A549 (cell line): ENCODE data around the gene CD2. TPM values are rescaled to one million over a fixed set of nuclear protein-coding genes. Genes with fewer than 3 reads are reported as not detected.
"Not testable (repeated sequence)": the region's sequence is repeated elsewhere in the genome, so short reads cannot be mapped to it uniquely, and the experiment has no call there.

Experiments
- ATAC-seq, 2 experiments: fragments of 200-7000 bp in 1 of 2; fragments of >200 bp in 1 of 2; cut with Nextera tagmentation in 1 of 2; cut with Tn5 transposase in 1 of 2; 3 replicates each; pipeline versions ENCODE4 v1.8.0 to v1.9.1; 2018 to 2020; ENCODE audit warnings: mild to moderate bottlenecking in 1 of 2, moderate library complexity in 1 of 2
- CTCF ChIA-PET: fragments of 300-600 bp; sonication (Branson Sonifier 250); formaldehyde crosslinking; extraction: SDS; loops from one replicate; lab custom pipeline; 2021; ENCODE audit warnings: antibody characterized with exemption, inconsistent platforms; lab: Yijun Ruan, JAX
- POLR2A ChIA-PET: fragments of 350-600 bp; formaldehyde crosslinking; extraction: SDS; loops from one replicate; lab custom pipeline; 2021; ENCODE audit warnings: antibody characterized with exemption, inconsistent platforms; lab: Yijun Ruan, JAX
- DNase-seq, 2 experiments: peaks; one replicate each; pipeline versions ENCODE4 v3.0.0 to v3.0.0-alpha.2; 2011 to 2016; ENCODE audit warnings: low read depth in 1 of 2, low spot score in 1 of 2
- FAIRE-seq: peaks from 2 replicates; lab custom pipeline; 2011; peaks lifted over from hg19 to GRCh38; lab: Jason Lieb, UNC
- H3K27ac ChIP-seq, 2 experiments: fragments of >200 bp; sonication (Bioruptor Twin); formaldehyde crosslinking; 3 replicates each; pipeline ENCODE4 v1.5.1; 2016 to 2017
- H3K4me1 ChIP-seq: fragments of >200 bp; sonication (Bioruptor Twin); formaldehyde crosslinking; 3 replicates; pipeline ENCODE4 v1.6.1; 2016
- H3K4me2 ChIP-seq: fragments of >200 bp; sonication (Bioruptor Twin); formaldehyde crosslinking; 3 replicates; pipeline ENCODE4 v1.6.1; 2016
- H3K4me3 ChIP-seq: fragments of >200 bp; sonication (Bioruptor Twin); formaldehyde crosslinking; 3 replicates; pipeline ENCODE4 v1.5.1; 2016
- H3K9me3 ChIP-seq: fragments of >200 bp; sonication (Bioruptor Twin); formaldehyde crosslinking; 3 replicates; pipeline ENCODE4 v1.6.1; 2016
- EHMT2 ChIP-seq: fragments of 200-600 bp; sonication (generic); IDR thresholded peaks from 2 replicates; pipeline ENCODE4 v1.6.1; 2016; ENCODE audit warnings: antibody characterized with exemption, low read depth, mild to moderate bottlenecking, moderate library complexity
- FOSB ChIP-seq: fragments of 250-450 bp; sonication (Bioruptor Pico); IDR thresholded peaks from 2 replicates; pipeline ENCODE4 v1.5.0; 2020; ENCODE audit warnings: mild to moderate bottlenecking, moderate library complexity
- JUN ChIP-seq, 2 experiments: fragments of >200 bp; sonication (Bioruptor Twin); formaldehyde crosslinking; IDR thresholded peaks; 2 replicates in 1 of 2; 3 replicates in 1 of 2; pipeline ENCODE4 v1.6.1; 2016 to 2017
- JUNB ChIP-seq: fragments of >200 bp; sonication (Bioruptor Twin); formaldehyde crosslinking; IDR thresholded peaks from 2 replicates; pipeline ENCODE4 v1.6.1; 2016
- MAZ ChIP-seq: fragments of 150-350 bp; IDR thresholded peaks from 2 replicates; pipeline ENCODE4 v1.6.1; 2014; ENCODE audit warnings: antibody characterized with exemption, low read depth, low read length, borderline replicate concordance
- MYC ChIP-seq: IDR thresholded peaks from 2 replicates; pipeline ENCODE4 v1.6.1; 2012; ENCODE audit warnings: mild to moderate bottlenecking, inconsistent platforms, low read length, improper control_type of control experiment, borderline replicate concordance
- NR3C1 ChIP-seq: fragments of >200 bp; sonication (Bioruptor Twin); formaldehyde crosslinking; IDR thresholded peaks from 3 replicates; pipeline ENCODE4 v1.6.1; 2017
- POLR2A ChIP-seq: IDR thresholded peaks from 2 replicates; pipeline ENCODE4 v1.6.1; 2012; ENCODE audit warnings: mild to moderate bottlenecking, low read length
- REST ChIP-seq: fragments of 200-600 bp; sonication (generic); IDR thresholded peaks from 2 replicates; pipeline ENCODE4 v1.6.1; 2016; ENCODE audit warnings: antibody characterized with exemption, mild to moderate bottlenecking, moderate library complexity
- RFX5 ChIP-seq: fragments of 450-650 bp; IDR thresholded peaks from 2 replicates; pipeline ENCODE4 v1.7.1; 2014; ENCODE audit warnings: antibody characterized with exemption, mild to moderate bottlenecking, moderate library complexity
- RNF2 ChIP-seq: fragments of 200-600 bp; sonication (generic); IDR thresholded peaks from 2 replicates; pipeline ENCODE4 v1.6.1; 2016; ENCODE audit warnings: low read depth, mild to moderate bottlenecking, antibody characterized with exemption, moderate library complexity, borderline replicate concordance
- TP53 ChIP-seq: fragments of 250-450 bp; sonication (Bioruptor Pico); IDR thresholded peaks from 2 replicates; pipeline ENCODE4 v1.5.0; 2021; ENCODE audit warnings: mild to moderate bottlenecking, moderate library complexity
- WGBS: methylation state at CpG from one replicate; pipeline ENCODE4 v1.1.6; 2017; ENCODE audit errors: missing lambda C conversion rate; 5-methylcytosine and 5-hydroxymethylcytosine counted together
- polyA plus RNA-seq, 4 experiments: library from polyadenylated mRNA; depleted of rRNA in 3 of 4; stranded (reverse); fragments of >200 nt; fragmentation: RNase III in 1 of 4; extraction: RNeasy Plus Mini Kit Qiagen cat#74134 plus additional on column Dnase treatment in 1 of 4; gene quantifications; 2 replicates in 3 of 4; 3 replicates in 1 of 4; pipeline ENCODE4 v1.2.3, GENCODE V29; 2011 to 2017
- TF ChIP-seq, protein P1 (sequence below): IDR thresholded peaks from 2 replicates; pipeline ENCODE4 v1.6.1; 2012
- TF ChIP-seq, protein P2 (sequence below): fragments of >200 bp; sonication (Bioruptor Twin); formaldehyde crosslinking; IDR thresholded peaks from 3 replicates; pipeline ENCODE4 v1.5.1; 2016
- TF ChIP-seq, protein P3 (sequence below): fragments of >200 bp; sonication (Bioruptor Twin); formaldehyde crosslinking; IDR thresholded peaks from 2 replicates; pipeline ENCODE4 v1.6.1; 2016
- TF ChIP-seq, protein P4 (sequence below): fragments of 450-650 bp; IDR thresholded peaks from 2 replicates; pipeline ENCODE4 v1.6.1; 2014; ENCODE audit warnings: antibody characterized with exemption

The CD2 gene
- polyA plus RNA-seq, 2 of the 4 experiments (the other 2 are of a cell fraction) = not detected

DNA sequence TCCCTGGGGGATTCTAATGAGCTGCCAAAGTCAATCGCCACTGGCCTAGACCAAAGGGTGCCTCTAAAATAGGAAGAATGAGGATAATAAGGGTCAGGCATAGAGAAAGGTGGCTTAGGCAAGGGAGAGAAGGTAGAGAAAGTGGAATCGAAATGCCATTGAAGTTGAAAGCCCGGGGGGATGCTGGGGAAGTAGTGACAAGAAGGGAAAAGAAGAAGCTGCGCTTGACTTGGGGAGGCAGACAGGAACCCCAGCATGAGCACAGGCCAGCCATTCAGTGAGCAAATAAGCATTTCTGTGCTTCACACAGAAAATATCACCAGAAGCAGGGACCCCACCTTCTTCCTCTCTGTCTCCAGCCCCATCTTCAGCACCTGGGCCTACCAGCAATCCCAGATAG lies 1.5 kb downstream of the CD2 start:
- H3K4me2 ChIP-seq = no peak overlapping the region
- DNase-seq (no peak), ATAC-seq (no peak), FAIRE-seq (no peak)
- 65% methylated on average over 4 of the region's 4 CpGs for WGBS
- no peak overlapping the region for H3K27ac ChIP-seq
- no peak overlapping the region for H3K4me3 ChIP-seq
- H3K4me1 ChIP-seq = no peaks in the 10 kb centered on the region
- TF ChIP-seq JUN (IDR thresholded peaks at IDR 0.05) = no peak
- TF ChIP-seq TP53 (CRISPR knock-in tag) = no peak
- TF ChIP-seq, protein P1, sequence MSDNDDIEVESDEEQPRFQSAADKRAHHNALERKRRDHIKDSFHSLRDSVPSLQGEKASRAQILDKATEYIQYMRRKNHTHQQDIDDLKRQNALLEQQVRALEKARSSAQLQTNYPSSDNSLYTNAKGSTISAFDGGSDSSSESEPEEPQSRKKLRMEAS = no peak
- TF ChIP-seq EHMT2 = no peak
- no peak for TF ChIP-seq JUNB
- TF ChIP-seq MYC = no peak
- TF ChIP-seq POLR2A = no peak
- no peak for TF ChIP-seq RNF2
- ChIA-PET POLR2A (no interaction called here), CTCF (no interaction called here)
- no peaks in the 10 kb centered on the region for H3K9me3 ChIP-seq

DNA sequence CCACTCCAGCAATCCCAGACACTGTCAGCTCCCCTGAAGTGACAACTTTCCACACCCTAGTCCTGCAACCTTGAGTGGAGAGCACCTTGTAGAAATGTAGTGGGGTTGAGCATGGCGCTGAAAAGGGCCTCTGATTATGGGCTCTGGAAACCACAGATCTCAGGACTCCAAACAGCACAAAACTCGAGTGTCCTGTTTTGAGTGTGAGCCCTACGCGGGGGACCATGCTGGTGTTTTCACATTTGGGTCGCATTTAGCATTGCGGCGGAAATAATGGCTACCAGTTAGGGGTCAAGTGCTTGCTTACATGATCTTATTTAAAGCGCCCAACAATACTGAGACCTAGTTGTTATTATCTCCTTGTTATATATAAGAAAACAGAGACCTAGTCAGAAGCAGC lies 1.9 kb downstream of the CD2 start:
- H3K27ac ChIP-seq, FAIRE-seq, DNase-seq, H3K4me2 ChIP-seq, H3K4me3 ChIP-seq, H3K9me3 ChIP-seq, POLR2A ChIA-PET, ATAC-seq, H3K4me1 ChIP-seq, CTCF ChIA-PET: not testable (repeated sequence)
- WGBS = 84% methylated on average over 8 of the region's 8 CpGs

DNA sequence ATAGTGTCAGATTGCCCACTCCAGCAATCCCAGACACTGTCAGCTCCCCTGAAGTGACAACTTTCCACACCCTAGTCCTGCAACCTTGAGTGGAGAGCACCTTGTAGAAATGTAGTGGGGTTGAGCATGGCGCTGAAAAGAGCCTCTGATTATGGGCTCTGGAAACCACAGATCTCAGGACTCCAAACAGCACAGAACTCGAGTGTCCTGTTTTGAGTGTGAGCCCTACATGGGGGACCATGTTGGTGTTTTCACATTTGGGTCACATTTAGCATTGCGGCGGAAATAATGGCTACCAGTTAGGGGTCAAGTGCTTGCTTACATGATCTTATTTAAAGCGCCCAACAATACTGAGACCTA lies 4.2 kb downstream of the CD2 start:
- ATAC-seq, POLR2A ChIA-PET, H3K9me3 ChIP-seq, DNase-seq, H3K4me3 ChIP-seq, H3K4me2 ChIP-seq, FAIRE-seq, H3K4me1 ChIP-seq, H3K27ac ChIP-seq, CTCF ChIA-PET: not testable (repeated sequence)
- WGBS = 61% methylated on average over 3 of the region's 5 CpGs

GRCh38 chr1:116759636-116760035 lies 5.4 kb downstream of the CD2 start:
- no peak for DNase-seq
- TF ChIP-seq FOSB (no peak), MAZ (no peak), NR3C1 (no peak), RFX5 (no peak), EHMT2 (no peak), REST (no peak)
- TF ChIP-seq, protein P2, sequence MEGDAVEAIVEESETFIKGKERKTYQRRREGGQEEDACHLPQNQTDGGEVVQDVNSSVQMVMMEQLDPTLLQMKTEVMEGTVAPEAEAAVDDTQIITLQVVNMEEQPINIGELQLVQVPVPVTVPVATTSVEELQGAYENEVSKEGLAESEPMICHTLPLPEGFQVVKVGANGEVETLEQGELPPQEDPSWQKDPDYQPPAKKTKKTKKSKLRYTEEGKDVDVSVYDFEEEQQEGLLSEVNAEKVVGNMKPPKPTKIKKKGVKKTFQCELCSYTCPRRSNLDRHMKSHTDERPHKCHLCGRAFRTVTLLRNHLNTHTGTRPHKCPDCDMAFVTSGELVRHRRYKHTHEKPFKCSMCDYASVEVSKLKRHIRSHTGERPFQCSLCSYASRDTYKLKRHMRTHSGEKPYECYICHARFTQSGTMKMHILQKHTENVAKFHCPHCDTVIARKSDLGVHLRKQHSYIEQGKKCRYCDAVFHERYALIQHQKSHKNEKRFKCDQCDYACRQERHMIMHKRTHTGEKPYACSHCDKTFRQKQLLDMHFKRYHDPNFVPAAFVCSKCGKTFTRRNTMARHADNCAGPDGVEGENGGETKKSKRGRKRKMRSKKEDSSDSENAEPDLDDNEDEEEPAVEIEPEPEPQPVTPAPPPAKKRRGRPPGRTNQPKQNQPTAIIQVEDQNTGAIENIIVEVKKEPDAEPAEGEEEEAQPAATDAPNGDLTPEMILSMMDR = no peak
- TF ChIP-seq, protein P3, sequence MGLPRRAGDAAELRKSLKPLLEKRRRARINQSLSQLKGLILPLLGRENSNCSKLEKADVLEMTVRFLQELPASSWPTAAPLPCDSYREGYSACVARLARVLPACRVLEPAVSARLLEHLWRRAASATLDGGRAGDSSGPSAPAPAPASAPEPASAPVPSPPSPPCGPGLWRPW = no peak
- TF ChIP-seq, protein P4, sequence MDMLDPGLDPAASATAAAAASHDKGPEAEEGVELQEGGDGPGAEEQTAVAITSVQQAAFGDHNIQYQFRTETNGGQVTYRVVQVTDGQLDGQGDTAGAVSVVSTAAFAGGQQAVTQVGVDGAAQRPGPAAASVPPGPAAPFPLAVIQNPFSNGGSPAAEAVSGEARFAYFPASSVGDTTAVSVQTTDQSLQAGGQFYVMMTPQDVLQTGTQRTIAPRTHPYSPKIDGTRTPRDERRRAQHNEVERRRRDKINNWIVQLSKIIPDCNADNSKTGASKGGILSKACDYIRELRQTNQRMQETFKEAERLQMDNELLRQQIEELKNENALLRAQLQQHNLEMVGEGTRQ = no peak
- Histone ChIP-seq H3K4me2 (no peak overlapping the region), H3K9me3 (no peaks in the 10 kb centered on the region), H3K4me3 (no peak overlapping the region), H3K4me1 (no peaks in the 10 kb centered on the region), H3K27ac (no peak overlapping the region)
- ChIA-PET POLR2A (no interaction called here), CTCF (no interaction called here)
- WGBS = 22% methylated on average over 1 of the region's 1 CpG
- FAIRE-seq = no peak
- ATAC-seq = no peak
